Measurements from ENCODE around the gene WHAMM.

GRCh38 chr15:82804575-82804949, 4.9 kb upstream of the WHAMM start:
- TF ChIP-seq CTCF (IDR thresholded peaks at IDR 0.05 in 4 of 5, conservative IDR thresholded peaks at IDR 0.05 in 1 of 5) (no peak), POLR2A (IDR thresholded peaks at IDR 0.05) (no peak)
